HepG2 (cell line): ENCODE measurements around the gene ZNF804A. TPM values are rescaled to one million over a fixed set of nuclear protein-coding genes. Genes with fewer than 3 reads are reported as not detected.

Experiments used
- ATAC-seq: fragments of 200-7000 bp; cut with Tn5 transposase; 3 replicates; pipeline ENCODE4 v1.9.1; 2020; ENCODE audit warnings: mild to moderate bottlenecking, moderate library complexity
- BruUV-seq: library from RNA; stranded (reverse); fragments of 400-500 nt; replicated peaks from 2 replicates; lab custom pipeline; 2021; lab: Mats Ljungman, UMichigan
- CTCF ChIA-PET: fragments of 300-600 bp; formaldehyde crosslinking; extraction: SDS; loops from one replicate; lab custom pipeline; 2021; ENCODE audit warnings: low total read pairs, inconsistent platforms, low intra/inter-chr PET ratio; lab: Yijun Ruan, JAX
- POLR2A ChIA-PET: fragments of 350-600 bp; sonication (Branson Sonifier 250); formaldehyde crosslinking; loops from one replicate; lab custom pipeline; 2020; ENCODE audit warnings: antibody characterized with exemption, inconsistent platforms; lab: Yijun Ruan, JAX
- DNase-seq: peaks from one replicate; pipeline ENCODE4 v3.0.0-alpha.2; 2015; ENCODE audit warnings: low spot score
- FAIRE-seq: peaks from 3 replicates; lab custom pipeline; 2011; peaks lifted over from hg19 to GRCh38; lab: Jason Lieb, UNC
- H2AFZ ChIP-seq: one replicate; pipeline ENCODE4 v1.6.1; 2011; ENCODE audit warnings: low read length, inconsistent platforms
- H3K27ac ChIP-seq: fragments of 300-600 bp; 3 replicates; pipeline ENCODE4 v1.8.0; 2011; ENCODE audit warnings: mixed run types, mild to moderate bottlenecking, mixed read lengths, low read length, inconsistent platforms; ENCODE audit not compliant: insufficient read depth; ENCODE audit errors: extremely low read length
- H3K27me3 ChIP-seq, 2 experiments: fragments of 200-600 bp in 1 of 2; 2 replicates in 1 of 2; 3 replicates in 1 of 2; pipeline versions ENCODE4 v1.6.0 to v1.8.0; 2011; ENCODE audit warnings: low read length in 2 of 2, mild to moderate bottlenecking in 2 of 2, moderate library complexity in 2 of 2, inconsistent platforms in 1 of 2; ENCODE audit not compliant: insufficient read depth in 2 of 2, control insufficient read depth in 1 of 2
- H3K36me3 ChIP-seq, 2 experiments: fragments of 200-600 bp in 1 of 2; replicated peaks in 1 of 2; 2 replicates in 1 of 2; 3 replicates in 1 of 2; pipeline versions ENCODE4 v1.5.1 to v1.8.0; 2011; ENCODE audit warnings: low read length in 2 of 2, inconsistent platforms in 1 of 2; ENCODE audit not compliant: insufficient read depth in 2 of 2, control insufficient read depth in 1 of 2
- H3K4me1 ChIP-seq: 2 replicates; pipeline ENCODE4 v1.5.1; 2012; ENCODE audit warnings: low read length, inconsistent platforms; ENCODE audit not compliant: insufficient read depth
- H3K4me2 ChIP-seq: 2 replicates; pipeline ENCODE4 v1.6.0; 2011; ENCODE audit warnings: low read depth, low read length, inconsistent platforms
- H3K4me3 ChIP-seq, 3 experiments: fragments of 200-600 bp in 1 of 3; sonication (generic), shearing (Covaris generic) in 1 of 3; replicated peaks in 1 of 3; 2 replicates each; pipeline ENCODE4 v1.5.1; 2011 to 2016; ENCODE audit warnings: low read length in 3 of 3, inconsistent platforms in 2 of 3, low read depth in 2 of 3, mild to moderate bottlenecking in 2 of 3, control low read depth in 1 of 3, mixed read lengths in 1 of 3; ENCODE audit not compliant: insufficient read depth in 1 of 3
- H3K79me2 ChIP-seq: one replicate; pipeline ENCODE4 v1.6.1; 2011; ENCODE audit warnings: low read length, inconsistent platforms; ENCODE audit not compliant: insufficient read depth
- H3K9ac ChIP-seq: 2 replicates; pipeline ENCODE4 v1.6.0; 2011; ENCODE audit warnings: mild to moderate bottlenecking, low read depth, low read length, inconsistent platforms; ENCODE audit not compliant: insufficient read depth
- H3K9me3 ChIP-seq: 2 replicates; pipeline ENCODE4 v1.5.1; 2012; ENCODE audit warnings: mild to moderate bottlenecking, low read length
- H4K20me1 ChIP-seq: 2 replicates; pipeline ENCODE4 v1.6.0; 2011; ENCODE audit warnings: inconsistent platforms, mild to moderate bottlenecking, low read length, moderate library complexity; ENCODE audit not compliant: insufficient read depth
- ADNP ChIP-seq: sonication (generic); formaldehyde crosslinking; IDR thresholded peaks from 2 replicates; pipeline ENCODE4 v1.4.0; 2020; ENCODE audit warnings: missing genetic modification reagents
- BATF2 ChIP-seq: sonication (generic); formaldehyde crosslinking; IDR thresholded peaks from 2 replicates; pipeline ENCODE4 v1.8.0; 2022; ENCODE audit warnings: mild to moderate bottlenecking, missing genetic modification reagents, moderate library complexity
- FOXK2 ChIP-seq: fragments of 450-650 bp; IDR thresholded peaks from 2 replicates; pipeline ENCODE4 v1.6.1; 2016
- HOXA7 ChIP-seq: sonication (generic); formaldehyde crosslinking; IDR thresholded peaks from 2 replicates; pipeline ENCODE4 v1.8.1; 2022; ENCODE audit warnings: mild to moderate bottlenecking, missing genetic modification reagents, moderate library complexity
- MED1 ChIP-seq: sonication (generic); formaldehyde crosslinking; IDR thresholded peaks from 2 replicates; pipeline ENCODE4 v1.4.0; 2020; ENCODE audit warnings: missing genetic modification reagents
- MXD1 ChIP-seq: sonication (generic); formaldehyde crosslinking; IDR thresholded peaks from 2 replicates; pipeline ENCODE4 v1.4.0; 2020; ENCODE audit warnings: mild to moderate bottlenecking, missing genetic modification reagents
- UBTF ChIP-seq: sonication (generic); formaldehyde crosslinking; IDR thresholded peaks from 2 replicates; pipeline ENCODE4 v1.4.0; 2020; ENCODE audit warnings: mild to moderate bottlenecking, missing genetic modification reagents
- ZBTB40 ChIP-seq, 2 experiments: fragments of 450-650 bp in 1 of 2; sonication (generic) in 1 of 2; formaldehyde crosslinking in 1 of 2; IDR thresholded peaks; 2 replicates each; pipeline versions ENCODE4 v1.6.1 to v1.8.0; 2016 to 2022; ENCODE audit warnings: antibody characterized with exemption in 1 of 2, mild to moderate bottlenecking in 1 of 2, missing genetic modification reagents in 1 of 2
- ZC3H4 ChIP-seq: sonication (generic); formaldehyde crosslinking; IDR thresholded peaks from 2 replicates; pipeline ENCODE4 v1.4.0; 2020; ENCODE audit warnings: missing genetic modification reagents, borderline replicate concordance
- ZNF484 ChIP-seq: sonication (generic); formaldehyde crosslinking; IDR thresholded peaks from 2 replicates; pipeline ENCODE4 v1.5.1; 2020; ENCODE audit warnings: mild to moderate bottlenecking, low read depth, missing genetic modification reagents, borderline replicate concordance
- ZNF678 ChIP-seq: sonication (generic); formaldehyde crosslinking; IDR thresholded peaks from 2 replicates; pipeline ENCODE4 v1.4.0; 2020; ENCODE audit warnings: mild to moderate bottlenecking, missing genetic modification reagents
- ZSCAN9 ChIP-seq: IDR thresholded peaks from 2 replicates; pipeline ENCODE4 v1.6.1; 2016; ENCODE audit warnings: borderline replicate concordance
- WGBS: methylation state at CpG from one replicate; pipeline ENCODE4 v1.1.6; 2017; ENCODE audit warnings: low lambda C conversion rate; 5-methylcytosine and 5-hydroxymethylcytosine counted together
- in situ Hi-C: cut with HindIII; loops from 2 replicates; pipeline ENCODE4 v1.10.0; 2017; ENCODE audit warnings: low pct_unique_long_range_greater_than_20kb; ENCODE audit not compliant: extremely low pct_ligation_motif_present
- intact Hi-C: fragments of 100-400 bp; cut with micrococcal nuclease; formaldehyde crosslinking; loops from one replicate; pipeline ENCODE4 v1.10.0; 2022; ENCODE audit not compliant: unreplicated experiment
- polyA plus RNA-seq, 8 experiments: library from polyadenylated mRNA; depleted of rRNA in 3 of 8; stranded (reverse) in 7 of 8; unstranded in 1 of 8; fragments of >200 nt; fragmentation: Illumina TruSeq in 4 of 8; extraction: Trizol in 4 of 8; gene quantifications; 2 replicates each; pipeline versions ENCODE4 v1.2.1 to v1.2.3, GENCODE V29; 2011 to 2016; ENCODE audit warnings: low read depth in 4 of 8, missing spikeins in 1 of 8, mixed read lengths in 1 of 8; ENCODE audit not compliant: insufficient read depth in 1 of 8
- total RNA-seq, 5 experiments: library from RNA; depleted of rRNA; stranded (reverse); fragments of >200 nt; fragmentation: Illumina TruSeq; extraction: Trizol; gene quantifications; 2 replicates each; pipeline ENCODE4 v1.2.3, GENCODE V29; 2016; ENCODE audit warnings: low read depth in 1 of 5

ZNF804A gene
- total and polyA plus RNA-seq, 2 of the 13 experiments (the other 11 are each of a cell fraction or from before 2014, with no cell fraction given), result 0.07 to 0.09 TPM

GRCh38 chr2:184566716-184567115 lies 31.6 kb upstream of the ZNF804A start:
- no peaks in the 10 kb centered on the region for H3K27me3 ChIP-seq
- H4K20me1 ChIP-seq, result no peaks in the 10 kb centered on the region
- no TSS peak for BruUV-seq
- no peaks in the 10 kb centered on the region for H3K79me2 ChIP-seq
- POLR2A ChIA-PET, result no interaction called here
- no peaks in the 10 kb centered on the region for H3K9me3 ChIP-seq
- no peak overlapping the region for H2AFZ ChIP-seq
- H3K27ac ChIP-seq, result no peak overlapping the region
- H3K9ac ChIP-seq, result no peak overlapping the region
- CTCF ChIA-PET, result no interaction called here
- no peak for FAIRE-seq
- intact Hi-C loops (no loop called here), in situ Hi-C loops (no loop called here)
- 24% methylated on average over 3 of the region's 3 CpGs for WGBS
- no peaks in the 10 kb centered on the region for H3K36me3 ChIP-seq
- no peak for ATAC-seq
- H3K4me3 ChIP-seq, result no peak overlapping the region
- no peak for DNase-seq
- H3K4me2 ChIP-seq, result no peak overlapping the region
- H3K4me1 ChIP-seq, result no peaks in the 10 kb centered on the region
- TF ChIP-seq ZSCAN9 (CRISPR knock-in tag), result no peak
- TF ChIP-seq ZC3H4 (CRISPR knock-in tag), result no peak
- TF ChIP-seq HOXA7 (CRISPR knock-in tag), result no peak
- TF ChIP-seq ZNF484 (CRISPR knock-in tag), result no peak
- no peak for TF ChIP-seq ZNF678 (CRISPR knock-in tag)
- TF ChIP-seq MED1 (CRISPR knock-in tag), result no peak
- no peak for TF ChIP-seq ZBTB40 (IDR thresholded peaks at IDR 0.05)
- TF ChIP-seq ZBTB40 (CRISPR knock-in tag; IDR thresholded peaks at IDR 0.05), result no peak
- no peak for TF ChIP-seq FOXK2
- TF ChIP-seq UBTF (CRISPR knock-in tag), result no peak
- no peak for TF ChIP-seq ADNP
- no peak for TF ChIP-seq BATF2 (CRISPR knock-in tag)
- TF ChIP-seq MXD1 (CRISPR knock-in tag), result no peak
